Tibial artery (tissue), 4 donors: Measurements from ENCODE around the gene CIITA.

Experiments used
- DNase-seq, 2 donors: peaks; one replicate each; pipeline ENCODE4 v3.0.0-alpha.2; 2019
- H3K27ac ChIP-seq, 2 donors: fragments of 200-600 bp; sonication (generic) in 1 of 2; 1 replicate in 1 of 2; 2 replicates in 1 of 2; pipeline ENCODE4 v1.5.1; 2018 to 2019; ENCODE audit warnings: mild to moderate bottlenecking in 1 of 2
- H3K27me3 ChIP-seq, 2 donors: fragments of 200-600 bp; sonication (generic) in 1 of 2; one replicate each; pipeline versions ENCODE4 v1.5.1 to v1.6.0; 2016 to 2019
- H3K36me3 ChIP-seq, 3 donors: fragments of 200-600 bp; sonication (generic) in 2 of 3; one replicate each; pipeline ENCODE4 v1.5.1; 2016 to 2019; ENCODE audit warnings: mild to moderate bottlenecking in 2 of 3
- H3K4me1 ChIP-seq, 4 donors: fragments of 200-600 bp; sonication (generic) in 2 of 4; 1 replicate in 3 of 4; 2 replicates in 1 of 4; pipeline ENCODE4 v1.5.1; 2016 to 2019
- H3K4me3 ChIP-seq, 2 donors: fragments of 200-600 bp; sonication (generic) in 1 of 2; 1 replicate in 1 of 2; 2 replicates in 1 of 2; pipeline ENCODE4 v1.5.1; 2018 to 2019; ENCODE audit warnings: mild to moderate bottlenecking in 2 of 2
- H3K9me3 ChIP-seq, 3 donors: fragments of 200-600 bp; sonication (generic) in 1 of 3; one replicate each; pipeline ENCODE4 v1.5.1; 2016 to 2019
- CTCF ChIP-seq, 2 experiments: fragments of 200-600 bp in 1 of 2; fragments of 450-650 bp in 1 of 2; IDR thresholded peaks; one replicate each; pipeline ENCODE4 v1.5.1; 2017 to 2019; ENCODE audit warnings: antibody characterized with exemption in 2 of 2, mild to moderate bottlenecking in 1 of 2, moderate library complexity in 1 of 2
- intact Hi-C: fragments of 100-400 bp; cut with DNase I; formaldehyde crosslinking; loops from one replicate; pipeline ENCODE4 v1.15.0; 2023; ENCODE audit warnings: low total_unique reads

CIITA gene

GRCh38 chr16:10906482-10906881, 29.5 kb downstream of the CIITA start:
- TF ChIP-seq CTCF (IDR thresholded peaks at IDR 0.05) = no peak
- no peak for DNase-seq
- no peak overlapping the region for H3K4me3 ChIP-seq
- peaks cover 0 to 10% (median 10%) of the 10 kb centered on the region in 3 donors for H3K36me3 ChIP-seq
- H3K27ac ChIP-seq = no peak overlapping the region
- no peaks in the 10 kb centered on the region for H3K27me3 ChIP-seq
- peaks cover 0 to 4% (median 0%) of the 10 kb centered on the region in 3 donors for H3K9me3 ChIP-seq
- intact Hi-C loops = no loop called here
- H3K4me1 ChIP-seq = peaks cover 0 to 6% (median 2%) of the 10 kb centered on the region in 4 donors

GRCh38 chr16:10906914-10907756, 30.1 kb downstream of the CIITA start:
- DNase-seq = peak in 1 of 2 donors; percentile 80
- no peaks in the 10 kb centered on the region for H3K27me3 ChIP-seq
- no peak overlapping the region for H3K4me3 ChIP-seq
- intact Hi-C loops = no loop called here
- peaks cover 0 to 4% (median 0%) of the 10 kb centered on the region in 3 donors for H3K9me3 ChIP-seq
- peaks cover 0 to 10% (median 9%) of the 10 kb centered on the region in 3 donors for H3K36me3 ChIP-seq
- H3K4me1 ChIP-seq = peaks cover 0 to 6% (median 2%) of the 10 kb centered on the region in 4 donors
- no peak overlapping the region for H3K27ac ChIP-seq
- no peak for TF ChIP-seq CTCF (IDR thresholded peaks at IDR 0.05)

- peaks cover 0 to 6% (median 2%) of the 10 kb centered on the region in 4 donors for H3K4me1 ChIP-seq
- no peaks in the 10 kb centered on the region for H3K27me3 ChIP-seq
- H3K36me3 ChIP-seq = peaks cover 0 to 7% (median 3%) of the 10 kb centered on the region in 3 donors
- H3K9me3 ChIP-seq = peaks cover 0 to 1% (median 0%) of the 10 kb centered on the region in 3 donors
- H3K27ac ChIP-seq = no peak overlapping the region
- no peak overlapping the region for H3K4me3 ChIP-seq
- DNase-seq = no peak
- intact Hi-C loops = no loop called here
- TF ChIP-seq CTCF (IDR thresholded peaks at IDR 0.05) = no peak
Measured at GRCh38 chr16:10907757-10908045, 30.7 kb downstream of the CIITA start.

GRCh38 chr16:10911267-10911666, 34.3 kb downstream of the CIITA start:
- Histone ChIP-seq H3K27ac (no peak overlapping the region), H3K36me3 (peaks cover 0 to 4% (median 0%) of the 10 kb centered on the region in 3 donors), H3K4me1 (peaks cover 0 to 6% (median 2%) of the 10 kb centered on the region in 4 donors), H3K4me3 (no peak overlapping the region), H3K9me3 (no peaks in the 10 kb centered on the region), H3K27me3 (no peaks in the 10 kb centered on the region)
- no peak for TF ChIP-seq CTCF (IDR thresholded peaks at IDR 0.05)
- no peak for DNase-seq
- intact Hi-C loops = loop anchor here (5.0 to 10.0 kb wide), 2 partner anchors 74 to 656 kb away; no protein-coding TSS in a partner anchor

GRCh38 chr16:10916534-10916933, 39.5 kb downstream of the CIITA start:
- intact Hi-C loops = loop anchor here (5.0 to 10.0 kb wide), 3 partner anchors 159 to 662 kb away; no protein-coding TSS in a partner anchor
- DNase-seq = no peak
- peaks cover 0 to 25% (median 15%) of the 10 kb centered on the region in 4 donors for H3K4me1 ChIP-seq
- no peaks in the 10 kb centered on the region for H3K9me3 ChIP-seq
- H3K27ac ChIP-seq = no peak overlapping the region
- no peak overlapping the region for H3K4me3 ChIP-seq
- no peaks in the 10 kb centered on the region for H3K27me3 ChIP-seq
- TF ChIP-seq CTCF (IDR thresholded peaks at IDR 0.05) = no peak
- H3K36me3 ChIP-seq = no peaks in the 10 kb centered on the region
